Activated naive CD8-positive, alpha-beta T cell treated with anti-CD3 and anti-CD28 coated beads for 36 hours (primary cell): ENCODE measurements around the gene PKIG. TPM values are rescaled to one million over a fixed set of nuclear protein-coding genes. Genes with fewer than 3 reads are reported as not detected.

Source experiments
- DNase-seq: peaks from one replicate; pipeline ENCODE4 v3.0.0; 2021
- H3K27ac Mint-ChIP-seq: one replicate; pipeline ENCODE4 v1.8.0; 2022; ENCODE audit warnings: mild to moderate bottlenecking, moderate library complexity, mixed read lengths
- H3K27me3 Mint-ChIP-seq: one replicate; pipeline ENCODE4 v1.8.0; 2022; ENCODE audit warnings: mild to moderate bottlenecking, mixed read lengths
- H3K36me3 Mint-ChIP-seq: one replicate; pipeline ENCODE4 v1.8.0; 2021; ENCODE audit warnings: mild to moderate bottlenecking, mixed read lengths
- H3K4me1 Mint-ChIP-seq: one replicate; pipeline ENCODE4 v1.8.0; 2021; ENCODE audit warnings: mixed read lengths
- H3K4me3 Mint-ChIP-seq: one replicate; pipeline ENCODE4 v1.8.0; 2022; ENCODE audit warnings: mild to moderate bottlenecking, moderate library complexity, mixed read lengths
- H3K9me3 Mint-ChIP-seq: one replicate; pipeline ENCODE4 v1.8.0; 2022; ENCODE audit warnings: mixed read lengths
- total RNA-seq, 2 experiments: library from RNA; stranded (reverse); gene quantifications; one replicate each; pipeline ENCODE4 v1.2.3, GENCODE V29; 2021

PKIG gene
- total RNA-seq, 2 experiments from 2014 or later: 8.8 to 9.2 TPM

- Mint-ChIP-seq H3K4me3 (no peak overlapping the region), H3K36me3 (peaks cover 21% of the 10 kb centered on the region), H3K27ac (peak overlapping the region; percentile 62), H3K4me1 (peaks cover 59% of the 10 kb centered on the region), H3K9me3 (no peaks in the 10 kb centered on the region), H3K27me3 (no peaks in the 10 kb centered on the region)
- DNase-seq: peak; percentile 21
Measured at GRCh38 chr20:44615169-44615791, 32.9 kb downstream of the PKIG start.

GRCh38 chr20:44615876-44616603 is 33.7 kb downstream of the PKIG start:
- Mint-ChIP-seq H3K4me1 (peaks cover 53% of the 10 kb centered on the region), H3K27me3 (no peaks in the 10 kb centered on the region), H3K4me3 (no peak overlapping the region), H3K36me3 (peaks cover 26% of the 10 kb centered on the region), H3K27ac (peak overlapping the region; percentile 62), H3K9me3 (no peaks in the 10 kb centered on the region)
- DNase-seq: no peak

- no peak overlapping the region for H3K4me3 Mint-ChIP-seq
- peaks cover 31% of the 10 kb centered on the region for H3K36me3 Mint-ChIP-seq
- H3K4me1 Mint-ChIP-seq: peaks cover 51% of the 10 kb centered on the region
- H3K27me3 Mint-ChIP-seq: no peaks in the 10 kb centered on the region
- no peaks in the 10 kb centered on the region for H3K9me3 Mint-ChIP-seq
- DNase-seq: no peak
- H3K27ac Mint-ChIP-seq: peak overlapping the region; percentile 39
Measured at GRCh38 chr20:44616604-44616964, 34.2 kb downstream of the PKIG start.

DNA sequence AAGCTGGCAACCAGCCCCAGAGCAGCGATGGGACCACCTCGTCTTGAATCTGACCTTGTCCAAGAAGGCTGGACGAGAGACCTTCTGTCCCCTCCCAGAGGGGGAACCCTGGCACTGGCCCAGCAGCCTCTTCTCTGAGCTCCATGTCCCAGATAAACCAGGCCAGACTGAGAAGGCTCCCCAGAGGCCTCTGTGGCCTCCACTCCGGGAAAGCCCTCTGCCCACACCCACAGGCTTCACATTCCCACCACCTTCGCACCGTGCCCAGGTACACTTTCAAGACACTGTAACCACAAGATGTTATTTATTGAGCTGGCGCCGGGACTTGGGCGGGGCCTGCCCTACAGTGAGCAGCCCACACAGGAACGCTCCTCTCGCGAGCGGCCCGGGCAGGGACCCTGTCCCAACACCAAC is 35.9 kb downstream of the PKIG start:
- Mint-ChIP-seq H3K9me3 (no peaks in the 10 kb centered on the region), H3K36me3 (peaks cover 46% of the 10 kb centered on the region), H3K27ac (peak overlapping the region; percentile 50), H3K27me3 (no peaks in the 10 kb centered on the region), H3K4me1 (peaks cover 49% of the 10 kb centered on the region), H3K4me3 (no peak overlapping the region)
- DNase-seq: peak; percentile 42

- no peak for DNase-seq
- Mint-ChIP-seq H3K27ac (peak overlapping the region; percentile 45), H3K4me1 (peaks cover 44% of the 10 kb centered on the region), H3K27me3 (no peaks in the 10 kb centered on the region), H3K36me3 (peaks cover 50% of the 10 kb centered on the region), H3K9me3 (no peaks in the 10 kb centered on the region), H3K4me3 (no peak overlapping the region)
Measured at GRCh38 chr20:44619294-44619693, 36.9 kb downstream of the PKIG start.

DNA sequence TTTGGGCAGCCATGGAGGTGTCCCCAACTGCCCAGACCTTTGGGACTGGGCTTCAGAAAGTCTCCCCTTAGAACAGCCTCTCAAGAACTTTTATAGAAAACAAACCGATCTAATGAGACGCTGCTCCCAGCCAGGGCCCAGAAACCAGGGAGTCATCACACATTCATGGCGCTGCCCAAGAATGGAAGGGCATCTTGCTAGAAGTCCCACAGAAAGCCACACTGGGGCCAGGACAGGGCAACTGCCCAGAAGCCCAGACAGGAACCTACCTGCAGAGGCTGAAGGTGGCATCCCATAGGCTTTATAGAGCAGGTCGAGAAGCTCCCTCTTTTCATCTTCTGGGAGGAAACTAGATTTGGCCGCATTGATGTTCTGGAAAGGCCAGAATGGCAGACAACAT is 37.7 kb downstream of the PKIG start:
- Mint-ChIP-seq H3K36me3 (peaks cover 47% of the 10 kb centered on the region), H3K4me3 (no peak overlapping the region), H3K27ac (no peak overlapping the region)

GRCh38 chr20:44621325-44621724 is 38.9 kb downstream of the PKIG start:
- H3K4me3 Mint-ChIP-seq: no peak overlapping the region
- H3K36me3 Mint-ChIP-seq: peaks cover 45% of the 10 kb centered on the region
- no peaks in the 10 kb centered on the region for H3K27me3 Mint-ChIP-seq
- H3K27ac Mint-ChIP-seq: no peak overlapping the region
- peaks cover 26% of the 10 kb centered on the region for H3K4me1 Mint-ChIP-seq
- DNase-seq: no peak
- no peaks in the 10 kb centered on the region for H3K9me3 Mint-ChIP-seq

More for the DNA sequence above, 37.7 kb downstream of the PKIG start:
- no peaks in the 10 kb centered on the region for H3K9me3 Mint-ChIP-seq
- DNase-seq: no peak
- H3K4me1 Mint-ChIP-seq: peaks cover 39% of the 10 kb centered on the region
- H3K27me3 Mint-ChIP-seq: no peaks in the 10 kb centered on the region

DNA sequence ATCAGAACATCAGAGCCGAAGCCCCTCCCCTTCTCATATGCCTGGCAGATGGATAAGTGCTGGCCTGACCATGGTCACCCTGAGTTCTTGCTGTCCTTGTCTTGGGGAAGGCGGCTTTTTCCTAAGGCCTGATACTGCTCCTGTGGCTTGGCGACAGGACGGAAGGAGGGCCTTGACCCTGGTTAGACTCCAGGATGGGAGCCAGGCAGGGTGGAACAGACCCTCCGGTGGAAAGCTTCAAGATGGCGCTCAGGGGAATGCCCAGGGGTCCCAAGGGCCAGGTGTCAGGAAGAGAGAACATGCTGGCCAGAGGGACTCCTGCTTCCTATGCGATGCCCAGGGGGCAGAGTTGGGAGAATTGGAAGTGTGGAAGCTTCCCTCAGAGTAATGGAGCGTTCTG is 39.6 kb downstream of the PKIG start:
- H3K27ac Mint-ChIP-seq: no peak overlapping the region

DNA sequence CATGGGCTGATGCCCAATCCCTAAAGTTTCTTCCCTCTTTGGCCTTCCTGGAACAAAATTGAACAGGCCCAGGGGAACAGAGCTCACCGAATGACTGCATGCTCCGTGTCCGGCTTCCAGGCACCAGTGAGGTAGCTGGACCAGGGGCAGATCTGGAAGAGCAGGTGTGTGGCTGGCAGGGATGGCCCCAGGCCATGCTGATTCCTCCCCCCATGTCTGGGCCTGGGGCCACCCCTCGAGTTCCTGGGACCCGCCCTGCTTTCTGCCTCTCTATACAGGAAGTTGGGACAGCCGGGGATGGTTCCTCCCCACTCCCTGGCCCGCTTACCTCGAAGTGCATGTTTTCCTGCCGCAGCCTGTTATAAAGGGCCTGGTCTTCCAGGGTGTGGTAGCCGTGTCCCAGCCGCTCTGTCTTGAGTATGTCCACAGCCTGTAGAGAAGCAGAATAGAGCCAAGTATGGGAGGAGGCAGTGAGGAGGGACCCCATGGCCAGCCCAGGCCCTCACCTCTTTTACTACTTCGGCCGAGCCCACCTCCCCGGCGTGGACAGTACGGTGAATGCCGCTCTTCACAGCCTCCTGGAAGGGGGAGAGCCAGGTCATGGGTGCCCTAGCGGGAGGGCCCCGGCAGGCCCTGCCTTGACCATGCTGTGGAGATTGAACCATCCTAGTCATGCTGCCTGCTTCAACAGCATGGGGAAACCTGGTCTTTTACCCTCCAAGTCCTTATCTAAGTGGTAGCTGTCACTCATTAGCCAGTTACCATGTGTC is 40.3 kb downstream of the PKIG start:
- Mint-ChIP-seq H3K4me1 (peaks cover 24% of the 10 kb centered on the region), H3K9me3 (no peaks in the 10 kb centered on the region), H3K36me3 (peaks cover 47% of the 10 kb centered on the region), H3K4me3 (no peak overlapping the region), H3K27me3 (no peaks in the 10 kb centered on the region), H3K27ac (no peak overlapping the region)
- DNase-seq: no peak

More for the DNA sequence above, 39.6 kb downstream of the PKIG start:
- H3K4me1 Mint-ChIP-seq: peaks cover 26% of the 10 kb centered on the region
- no peaks in the 10 kb centered on the region for H3K27me3 Mint-ChIP-seq
- no peaks in the 10 kb centered on the region for H3K9me3 Mint-ChIP-seq
- no peak overlapping the region for H3K4me3 Mint-ChIP-seq
- peaks cover 44% of the 10 kb centered on the region for H3K36me3 Mint-ChIP-seq
- no peak for DNase-seq

DNA sequence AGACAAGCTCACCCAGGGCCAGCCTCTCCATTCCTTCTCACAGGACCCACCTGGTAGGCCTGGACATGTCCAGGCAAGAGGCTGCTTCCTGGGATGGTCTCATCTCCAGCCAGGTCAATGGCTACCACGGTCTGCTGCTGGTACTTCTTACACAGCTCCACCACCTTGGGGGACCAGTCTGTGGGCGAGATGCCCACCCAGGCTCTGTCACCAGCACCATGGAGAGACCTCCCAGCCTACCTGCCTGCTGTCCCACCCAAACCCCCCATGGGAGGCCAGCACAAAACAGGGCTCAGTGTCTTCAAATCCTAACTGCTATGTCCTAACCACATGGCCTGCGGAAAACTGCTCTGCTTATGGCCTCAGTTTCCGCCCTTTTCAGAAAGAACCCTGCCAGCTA is 41.8 kb downstream of the PKIG start:
- Mint-ChIP-seq H3K4me1 (peaks cover 15% of the 10 kb centered on the region), H3K9me3 (no peaks in the 10 kb centered on the region), H3K36me3 (peaks cover 48% of the 10 kb centered on the region), H3K27ac (no peak overlapping the region), H3K4me3 (no peak overlapping the region), H3K27me3 (no peaks in the 10 kb centered on the region)
- DNase-seq: no peak

DNA sequence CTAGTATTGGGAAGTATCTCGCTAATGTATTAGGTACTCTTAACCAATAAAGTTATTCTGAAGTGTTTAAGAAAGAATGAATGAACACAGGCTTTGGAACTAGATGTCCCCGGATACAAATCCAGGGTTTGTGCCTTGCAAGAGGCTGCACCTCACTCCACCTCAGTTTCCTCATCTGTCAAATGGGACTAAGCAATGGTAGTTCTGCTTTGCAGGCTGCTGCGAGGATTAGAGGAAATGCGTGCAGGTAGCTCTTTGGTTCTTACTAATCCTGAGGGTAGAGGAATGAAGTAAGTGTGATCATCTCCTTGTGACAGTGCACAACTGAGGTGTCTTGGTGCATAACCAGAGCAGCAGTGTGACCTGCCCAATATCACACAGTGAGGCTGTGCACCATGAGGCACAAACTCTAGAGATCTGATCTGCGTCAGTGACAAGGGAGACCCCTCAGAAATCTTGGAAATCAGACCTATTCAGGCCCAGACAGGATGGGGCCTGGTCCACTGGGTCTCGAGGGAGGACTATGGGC is 42.4 kb downstream of the PKIG start:
- H3K4me1 Mint-ChIP-seq: peaks cover 10% of the 10 kb centered on the region
- H3K9me3 Mint-ChIP-seq: no peaks in the 10 kb centered on the region
- no peak overlapping the region for H3K4me3 Mint-ChIP-seq
- no peak for DNase-seq
- H3K36me3 Mint-ChIP-seq: peaks cover 42% of the 10 kb centered on the region
- no peaks in the 10 kb centered on the region for H3K27me3 Mint-ChIP-seq
- no peak overlapping the region for H3K27ac Mint-ChIP-seq

- H3K27me3 Mint-ChIP-seq: no peaks in the 10 kb centered on the region
- no peak overlapping the region for H3K27ac Mint-ChIP-seq
- H3K36me3 Mint-ChIP-seq: peaks cover 37% of the 10 kb centered on the region
- H3K9me3 Mint-ChIP-seq: no peaks in the 10 kb centered on the region
- peaks cover 10% of the 10 kb centered on the region for H3K4me1 Mint-ChIP-seq
- no peak for DNase-seq
- no peak overlapping the region for H3K4me3 Mint-ChIP-seq
Measured at GRCh38 chr20:44625361-44625760, 43.0 kb downstream of the PKIG start.

GRCh38 chr20:44626278-44626677 is 43.9 kb downstream of the PKIG start:
- DNase-seq: no peak
- H3K27me3 Mint-ChIP-seq: no peaks in the 10 kb centered on the region
- no peak overlapping the region for H3K27ac Mint-ChIP-seq
- H3K36me3 Mint-ChIP-seq: peaks cover 31% of the 10 kb centered on the region
- no peaks in the 10 kb centered on the region for H3K9me3 Mint-ChIP-seq
- no peak overlapping the region for H3K4me3 Mint-ChIP-seq
- H3K4me1 Mint-ChIP-seq: peaks cover 10% of the 10 kb centered on the region

DNA sequence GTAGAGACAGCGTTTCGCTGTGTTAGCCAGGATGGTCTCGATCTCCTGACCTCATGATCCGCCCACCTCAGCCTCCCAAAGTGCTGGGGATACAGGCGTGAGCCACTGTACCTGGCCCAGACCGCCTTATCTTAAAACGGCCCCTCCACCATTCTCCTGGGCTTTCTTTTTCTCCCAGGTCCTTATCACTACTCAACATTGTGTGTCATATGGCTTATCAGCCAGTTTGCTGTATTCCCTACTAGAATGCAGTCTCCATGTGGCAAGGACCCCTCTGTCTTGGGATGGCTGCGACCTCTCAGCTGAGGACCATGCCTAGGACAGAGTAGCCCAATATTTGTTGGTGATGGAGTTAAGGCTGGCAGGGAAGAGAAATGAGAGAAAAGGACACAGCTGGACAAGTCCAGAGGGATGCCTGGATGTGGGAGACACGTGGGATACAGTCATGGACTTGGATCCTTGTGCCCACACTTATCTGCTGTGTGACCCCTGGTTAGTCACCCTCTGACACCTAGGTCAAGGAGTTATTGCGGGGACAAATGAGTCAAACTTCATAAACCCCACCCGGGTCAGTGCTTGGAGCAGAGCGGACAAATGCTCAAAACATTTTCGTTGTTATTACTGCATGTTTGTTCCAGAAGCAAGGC is 45.1 kb downstream of the PKIG start:
- no peak overlapping the region for H3K4me3 Mint-ChIP-seq
- no peak for DNase-seq
- no peak overlapping the region for H3K27ac Mint-ChIP-seq
- peaks cover 19% of the 10 kb centered on the region for H3K36me3 Mint-ChIP-seq
- H3K4me1 Mint-ChIP-seq: peaks cover 7% of the 10 kb centered on the region
- no peaks in the 10 kb centered on the region for H3K27me3 Mint-ChIP-seq
- H3K9me3 Mint-ChIP-seq: no peaks in the 10 kb centered on the region

DNA sequence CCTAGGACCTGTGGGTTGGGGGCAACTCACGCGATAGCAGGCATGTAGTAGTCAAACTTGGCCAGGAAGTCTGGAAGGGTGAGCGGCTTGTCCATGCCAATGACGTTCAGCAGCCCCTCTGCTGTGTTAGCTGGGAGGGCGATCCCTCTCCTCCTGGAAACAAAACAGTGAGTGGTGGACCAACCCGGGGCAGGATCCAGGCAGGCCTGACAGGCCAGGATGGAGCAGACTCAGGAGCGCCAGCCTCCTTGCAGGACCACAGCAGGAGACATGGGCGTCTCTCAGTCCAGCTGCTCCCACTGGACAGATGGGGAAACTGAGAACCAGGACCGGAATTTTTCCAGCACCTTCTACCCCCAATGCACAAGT is 46.6 kb downstream of the PKIG start:
- no peak overlapping the region for H3K4me3 Mint-ChIP-seq
- DNase-seq: no peak
- no peaks in the 10 kb centered on the region for H3K9me3 Mint-ChIP-seq
- no peaks in the 10 kb centered on the region for H3K27me3 Mint-ChIP-seq
- peaks cover 17% of the 10 kb centered on the region for H3K4me1 Mint-ChIP-seq
- H3K36me3 Mint-ChIP-seq: peaks cover 4% of the 10 kb centered on the region
- no peak overlapping the region for H3K27ac Mint-ChIP-seq
